Limb (tissue), 2 donors: ENCODE measurements around the gene RABGAP1L.
"Not testable (repeated sequence)": the region's sequence is repeated elsewhere in the genome, so short reads cannot be mapped to it uniquely, and the experiment has no call there.

Experiments
- DNase-seq, 2 donors: peaks; one replicate each; pipeline ENCODE4 v3.0.0-alpha.2; 2016; ENCODE audit errors: extremely low spot score in 2 of 2

Gene RABGAP1L

DNA sequence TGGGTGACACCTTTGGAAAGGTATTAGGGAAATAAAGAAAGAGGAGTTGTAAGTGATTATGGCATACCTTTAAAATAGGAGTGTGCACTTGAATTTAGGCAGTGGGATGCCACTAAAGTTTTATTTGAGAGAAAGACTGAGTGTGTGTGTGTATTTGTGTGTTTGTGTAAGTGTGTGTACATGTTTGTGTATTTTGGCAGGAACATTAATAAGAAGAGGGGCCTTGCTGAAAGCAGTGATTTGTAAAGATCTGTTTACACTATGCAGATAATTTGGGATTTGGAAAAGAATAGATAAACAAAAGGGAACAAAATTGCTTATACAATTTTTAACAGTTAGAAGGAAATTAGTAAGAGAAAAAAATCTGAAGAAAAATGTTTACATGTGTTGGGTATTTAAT lies 409.2 kb downstream of the RABGAP1L start:
- no peak for DNase-seq

- no peak for DNase-seq
Observed at GRCh38 chr1:174569240-174569639, 409.9 kb downstream of the RABGAP1L start.

GRCh38 chr1:174572771-174573170 lies 413.5 kb downstream of the RABGAP1L start:
- no peak for DNase-seq

DNA sequence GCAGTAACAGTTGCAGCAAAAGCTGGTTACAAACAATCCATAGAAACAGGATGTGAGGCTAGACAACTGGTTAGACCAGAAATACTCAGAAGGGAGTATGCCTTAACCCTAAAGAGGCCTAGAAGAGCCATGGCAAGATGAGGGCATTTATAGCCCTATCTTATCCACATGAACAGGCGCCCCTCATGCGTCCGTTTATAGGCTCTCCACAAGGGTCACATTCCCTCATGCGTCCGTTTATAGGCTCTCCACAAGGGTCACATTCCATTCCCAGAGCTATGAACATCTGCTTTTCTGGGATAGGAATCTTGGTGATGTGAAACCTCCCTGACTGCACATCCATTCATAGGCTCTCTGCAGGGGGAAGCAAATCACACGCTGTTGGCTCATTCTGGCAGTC lies 416.8 kb downstream of the RABGAP1L start:
- not testable (repeated sequence) for DNase-seq

- DNase-seq = no peak
Observed at GRCh38 chr1:174577681-174578080, 418.4 kb downstream of the RABGAP1L start.

GRCh38 chr1:174580801-174581200 lies 421.5 kb downstream of the RABGAP1L start:
- no peak for DNase-seq

DNA sequence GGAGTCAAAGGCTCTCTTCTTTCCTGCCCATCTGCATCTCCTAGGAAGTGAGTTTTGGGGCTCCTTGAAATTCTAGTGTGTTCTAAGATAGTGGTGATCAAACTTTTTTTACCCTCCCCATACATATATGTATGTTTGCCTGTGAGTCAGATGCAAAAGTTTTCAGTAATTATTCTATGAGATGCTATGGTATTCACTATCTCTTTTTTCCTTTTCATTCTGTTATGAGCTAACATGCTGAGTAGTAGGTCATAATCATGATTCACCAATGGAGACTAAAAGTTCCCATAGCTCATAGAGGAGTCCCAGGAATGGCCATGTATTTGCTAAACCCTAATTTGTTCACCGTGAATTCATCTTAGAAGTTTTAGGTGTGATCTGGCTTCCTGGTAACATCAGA lies 424.0 kb downstream of the RABGAP1L start:
- no peak for DNase-seq

- DNase-seq = no peak
Observed at GRCh38 chr1:174584071-174584470, 424.8 kb downstream of the RABGAP1L start.

GRCh38 chr1:174588618-174589017 lies 429.3 kb downstream of the RABGAP1L start:
- DNase-seq = not testable (repeated sequence)

- no peak for DNase-seq
Observed at GRCh38 chr1:174605198-174605597, 445.9 kb downstream of the RABGAP1L start.

GRCh38 chr1:174606471-174606870 lies 447.2 kb downstream of the RABGAP1L start:
- DNase-seq = no peak

DNA sequence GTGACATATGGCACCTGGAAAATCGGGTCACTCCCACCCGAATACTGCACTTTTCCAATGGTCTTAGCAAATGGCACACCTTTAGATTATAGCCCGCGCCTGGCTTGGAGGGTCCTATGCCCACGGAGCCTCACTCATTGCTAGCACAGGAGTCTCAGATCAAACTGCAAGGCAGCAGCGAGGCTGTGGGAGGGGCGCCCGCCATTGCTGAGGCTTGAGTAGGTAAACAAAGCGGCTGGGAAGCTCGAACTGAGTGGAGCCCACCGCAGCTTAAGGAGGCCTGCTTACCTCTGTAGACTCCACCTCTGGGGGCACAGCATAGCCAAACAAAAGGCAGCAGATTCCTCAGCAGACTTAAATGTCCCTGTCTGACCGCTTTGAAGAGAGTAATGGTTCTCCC lies 458.6 kb downstream of the RABGAP1L start:
- not testable (repeated sequence) for DNase-seq

DNA sequence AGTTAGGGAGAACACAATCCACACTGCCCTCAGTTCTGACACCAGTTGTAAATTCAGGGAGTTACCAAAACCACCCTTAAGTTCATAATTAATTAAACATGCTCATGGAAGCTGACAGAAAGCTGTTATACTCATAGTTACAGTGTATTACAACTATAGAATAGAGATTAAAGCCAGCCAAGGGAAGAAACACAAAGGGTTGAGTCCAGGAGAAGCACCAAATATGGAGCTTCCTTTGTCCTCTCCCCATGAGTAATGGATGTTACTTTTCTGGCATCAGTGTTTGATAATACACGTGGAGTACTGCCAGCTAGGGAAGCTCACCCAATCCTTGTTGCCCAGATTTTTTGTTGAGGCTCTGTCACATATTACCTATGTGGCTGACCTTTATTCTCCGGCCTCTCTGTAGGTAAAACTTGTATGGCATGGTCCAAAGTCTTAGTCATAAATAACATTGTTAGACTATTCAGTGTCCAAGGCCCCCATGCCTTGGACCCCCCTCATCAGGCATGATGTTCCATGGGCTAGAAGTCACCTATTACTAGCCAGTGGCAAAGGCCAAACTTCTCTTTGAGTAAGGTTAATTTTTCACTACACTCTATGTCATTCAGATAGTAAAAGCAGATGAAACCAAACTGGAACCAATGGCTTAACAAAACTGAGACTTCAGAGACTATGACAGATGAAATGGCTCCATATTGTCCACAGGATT lies 464.2 kb downstream of the RABGAP1L start:
- no peak for DNase-seq

GRCh38 chr1:174626031-174627025 lies 467.0 kb downstream of the RABGAP1L start:
- DNase-seq = no peak

DNA sequence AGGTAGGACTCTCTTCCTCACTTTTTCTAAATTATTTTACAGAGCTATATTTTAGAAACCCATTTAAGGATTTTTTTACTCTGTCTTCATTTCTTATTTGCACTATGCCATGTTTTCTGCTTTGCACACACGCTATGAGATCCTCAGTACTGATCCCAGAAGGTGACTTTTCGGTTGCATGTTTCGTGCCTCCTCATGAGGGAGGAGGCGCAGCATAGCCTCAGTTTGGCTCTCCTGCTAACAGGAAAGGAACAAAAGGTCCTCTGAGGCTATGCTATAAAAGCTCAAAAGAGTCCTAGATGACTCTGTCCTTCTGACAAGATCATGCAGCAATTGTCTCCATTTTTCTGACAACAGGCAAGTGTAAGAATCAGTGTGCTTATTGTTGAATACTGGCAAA lies 478.2 kb downstream of the RABGAP1L start:
- DNase-seq = no peak

DNA sequence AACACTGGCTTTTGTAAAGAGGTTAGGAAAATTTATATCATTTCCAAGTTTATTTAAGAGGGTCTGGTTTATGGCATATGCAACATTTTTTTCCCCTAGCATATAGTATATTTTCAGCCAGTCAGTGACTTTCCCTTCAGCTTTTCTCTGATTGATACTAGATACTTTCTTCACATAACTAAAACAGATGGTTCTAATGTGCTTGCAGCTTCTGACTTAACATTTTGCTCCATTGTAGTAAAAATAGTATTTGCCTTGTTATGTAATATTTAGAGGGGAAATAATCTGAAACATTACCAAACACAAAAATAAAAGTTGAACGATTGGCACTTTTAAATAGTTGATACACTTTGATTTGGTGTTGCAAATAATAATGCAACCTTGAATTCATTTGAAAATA lies 480.1 kb downstream of the RABGAP1L start:
- no peak for DNase-seq

GRCh38 chr1:174640783-174641182 lies 481.5 kb downstream of the RABGAP1L start:
- DNase-seq = no peak

- no peak for DNase-seq
Observed at GRCh38 chr1:174642393-174642792, 483.1 kb downstream of the RABGAP1L start.

GRCh38 chr1:174643206-174643605 lies 483.9 kb downstream of the RABGAP1L start:
- no peak for DNase-seq

DNA sequence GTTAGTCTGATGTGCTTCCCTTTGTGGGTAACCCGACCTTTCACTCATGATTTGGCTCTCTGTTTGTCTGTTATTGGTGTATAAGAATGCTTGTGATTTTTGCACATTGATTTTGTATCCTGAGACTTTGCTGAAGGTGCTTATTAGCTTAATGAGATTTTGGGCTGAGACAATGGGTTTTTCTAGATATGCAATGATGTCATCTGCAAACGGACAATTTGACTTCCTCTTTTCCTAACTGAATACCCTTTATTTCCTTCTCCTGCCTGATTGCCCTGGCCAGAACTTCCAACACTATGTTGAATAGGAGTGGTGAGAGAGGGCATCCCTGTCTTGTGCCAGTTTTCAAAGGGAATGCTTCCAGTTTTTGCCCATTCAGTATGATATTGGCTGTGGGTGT lies 490.3 kb downstream of the RABGAP1L start:
- DNase-seq = not testable (repeated sequence)

DNA sequence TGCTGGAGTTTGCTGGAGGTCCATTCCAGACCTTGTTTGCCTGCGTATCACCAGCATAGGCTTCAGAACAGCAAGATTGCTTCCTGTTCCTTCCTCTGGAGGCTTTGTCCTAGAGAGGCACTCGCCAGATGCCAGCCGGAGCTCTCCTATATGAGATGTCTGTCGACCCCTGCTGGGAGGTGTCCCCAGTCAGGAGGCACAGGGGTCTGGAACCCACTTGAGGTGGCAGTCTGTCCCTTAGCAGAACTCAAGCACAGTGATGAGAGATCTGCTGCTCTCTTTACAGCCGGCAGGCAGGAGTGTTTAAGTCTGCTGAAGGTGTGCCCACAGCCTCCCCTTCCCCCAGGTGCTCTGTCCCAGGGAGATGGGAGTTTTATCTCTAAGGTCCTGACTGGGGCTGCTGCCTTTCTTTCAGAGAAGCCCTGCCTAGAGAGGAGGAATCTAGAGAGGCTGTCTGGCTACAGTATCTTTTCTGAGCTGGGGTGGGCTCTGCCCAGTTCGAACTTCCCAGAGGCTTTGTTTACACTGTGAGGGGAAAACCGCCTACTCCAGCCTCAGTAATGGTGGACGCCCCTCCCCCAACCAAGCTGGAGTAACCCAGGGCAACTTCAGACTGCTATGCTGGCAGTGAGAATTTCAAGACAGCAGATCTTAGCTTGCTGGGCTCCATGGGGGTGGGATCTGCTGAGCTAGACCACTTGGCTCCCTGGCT lies 493.4 kb downstream of the RABGAP1L start:
- no peak for DNase-seq

DNA sequence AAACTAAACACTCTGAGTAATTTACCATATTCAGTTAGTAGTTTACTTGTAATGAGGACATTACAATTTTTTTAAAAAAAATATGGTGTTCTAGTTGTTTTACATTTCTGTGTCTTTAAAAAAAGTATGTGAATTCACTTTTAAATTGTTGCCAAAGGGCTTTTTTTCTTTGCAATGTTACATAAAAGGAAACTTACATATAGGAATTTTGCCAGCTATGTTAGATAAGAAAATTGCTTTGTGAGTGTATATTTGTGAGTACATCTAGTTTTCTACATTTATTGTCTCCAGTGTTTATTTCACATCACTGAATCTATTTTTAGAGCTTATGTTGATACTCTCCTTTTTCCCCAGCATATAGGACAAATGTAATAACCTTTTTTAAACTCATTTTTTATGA lies 495.2 kb downstream of the RABGAP1L start:
- no peak for DNase-seq
